GM18508 (cell line): Measurements from ENCODE around the gene LAMA3.

ENCODE experiments used
- ATAC-seq: cut with Tn5 transposase; IDR thresholded peaks from one replicate; pipeline ENCODE4 v1.9.1; 2021; ENCODE audit warnings: moderate number of reproducible peaks; ENCODE audit not compliant: insufficient read depth, unreplicated experiment

Gene LAMA3

DNA sequence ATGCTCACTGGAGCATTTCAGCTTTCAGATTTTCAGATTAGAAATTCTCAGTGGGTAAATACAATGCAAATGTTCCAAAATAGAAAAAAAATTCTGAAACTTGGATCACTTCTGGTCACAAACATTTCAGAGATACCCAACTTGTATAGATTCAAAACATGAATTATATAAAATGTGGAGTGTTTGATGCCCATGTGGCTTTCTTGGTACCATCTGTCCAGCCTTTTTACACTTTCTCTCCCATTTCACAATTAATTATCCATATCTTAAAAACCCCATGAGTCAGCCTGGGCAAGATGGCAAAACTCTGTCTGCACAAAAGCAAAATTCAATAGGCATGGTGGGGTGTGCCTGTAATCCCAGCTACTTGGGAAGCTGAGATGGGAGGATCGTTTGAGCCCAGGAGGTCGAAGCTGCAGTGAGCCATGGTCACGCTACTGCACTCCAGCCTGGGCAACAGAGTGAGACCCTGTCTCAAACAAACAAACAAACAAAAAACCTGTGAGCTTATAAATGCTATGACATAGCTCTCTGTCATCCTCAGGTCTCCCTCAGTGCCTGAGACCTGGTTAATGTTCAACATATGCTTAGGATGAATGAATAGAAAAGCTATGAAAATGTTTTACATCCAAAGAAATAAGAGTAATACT lies 179.0 kb downstream of the LAMA3 start:
- no peak for ATAC-seq

DNA sequence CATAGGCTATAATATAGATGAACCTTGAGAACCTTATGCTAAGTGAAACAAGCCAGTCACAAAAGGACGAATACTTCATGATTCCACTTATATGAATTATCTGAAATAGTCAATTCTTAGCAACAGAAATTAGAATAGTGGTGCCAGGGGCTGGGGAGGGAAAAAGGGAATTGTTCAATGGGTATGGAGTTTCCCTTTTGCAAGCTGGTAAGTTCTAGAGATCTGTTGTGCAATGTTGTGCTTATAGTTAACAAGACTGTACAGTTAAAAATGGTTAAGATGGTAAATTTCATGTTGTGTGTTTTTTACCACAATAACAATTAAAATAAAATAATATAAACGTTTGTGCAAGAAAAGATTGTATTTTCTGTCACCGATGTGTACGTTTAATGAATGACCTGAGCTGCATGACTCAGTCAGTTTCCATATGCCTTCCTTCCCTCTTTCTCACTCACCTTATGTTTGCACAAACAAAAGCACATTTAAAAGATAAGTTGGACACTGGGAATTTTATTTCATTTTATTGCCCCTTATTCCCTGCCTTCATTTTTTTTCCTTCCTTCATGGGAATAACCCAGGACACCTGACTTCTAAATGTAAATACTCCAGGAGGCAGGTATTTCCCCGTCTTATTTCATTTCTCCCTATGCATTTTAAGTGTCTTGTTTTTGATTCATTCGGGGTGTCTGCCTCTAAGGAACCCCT lies 181.6 kb downstream of the LAMA3 start:
- ATAC-seq, result no peak

- no peak for ATAC-seq
Measured at GRCh38 chr18:23871410-23871809, 182.2 kb downstream of the LAMA3 start.

GRCh38 chr18:23872701-23873550 lies 183.7 kb downstream of the LAMA3 start:
- ATAC-seq, result no peak

DNA sequence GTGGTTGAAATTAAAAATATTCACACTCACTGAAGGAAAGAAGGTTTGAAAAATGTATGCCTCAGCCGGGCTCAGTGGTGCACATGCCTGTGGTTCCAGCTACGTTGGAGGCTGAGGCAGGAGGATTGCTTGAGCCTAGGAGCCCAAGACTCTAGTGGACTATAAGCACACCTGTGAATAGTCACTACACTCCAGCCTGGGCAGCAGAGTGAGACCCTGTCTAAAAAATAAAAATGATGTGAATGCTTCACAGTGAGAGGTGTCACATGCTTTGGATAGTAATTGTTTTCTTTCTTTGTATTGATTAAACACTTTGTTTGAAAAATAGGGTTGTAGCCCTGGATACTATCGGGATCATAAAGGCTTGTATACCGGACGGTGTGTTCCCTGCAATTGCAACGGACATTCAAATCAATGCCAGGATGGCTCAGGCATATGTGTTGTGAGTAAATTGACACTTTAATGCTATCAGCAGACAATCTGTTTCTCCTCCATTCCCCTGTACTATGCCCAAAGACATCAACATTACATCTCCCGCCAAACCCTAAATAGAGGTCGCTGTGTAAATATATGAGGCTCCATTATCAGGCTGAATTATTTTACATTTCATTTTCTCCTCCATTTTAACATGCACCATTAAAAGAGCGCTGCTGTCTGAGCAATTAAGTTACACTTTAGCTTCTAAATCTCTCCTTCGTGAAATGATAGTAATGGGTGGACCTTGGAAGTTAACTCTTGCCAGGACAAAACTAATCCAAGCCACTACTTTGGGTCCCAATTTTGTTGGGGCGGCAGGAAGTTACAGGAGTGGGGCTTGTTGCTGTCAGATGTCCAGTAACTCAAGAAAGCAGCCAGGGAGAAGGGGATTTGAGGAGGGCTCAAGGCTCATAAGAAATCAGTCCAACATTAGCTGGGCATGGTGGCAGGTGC lies 187.0 kb downstream of the LAMA3 start:
- no peak for ATAC-seq

DNA sequence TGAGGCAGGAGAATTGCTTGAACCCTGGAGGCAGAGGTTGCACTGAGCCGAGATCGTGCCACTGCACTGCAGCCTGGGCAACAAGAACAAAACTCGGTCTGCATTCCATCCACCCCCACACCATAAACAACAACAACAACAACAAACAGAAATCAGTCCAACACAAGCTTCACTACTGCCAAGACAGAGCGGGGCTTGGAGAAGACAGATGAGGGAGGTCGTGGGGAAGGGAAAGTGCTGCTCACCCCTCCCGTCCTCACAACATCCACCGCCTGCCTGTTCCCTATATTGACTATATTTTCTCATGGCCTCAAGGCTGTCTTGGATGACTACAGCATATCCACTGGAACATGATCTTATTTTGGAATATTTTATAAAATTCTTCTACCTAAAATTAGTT lies 187.7 kb downstream of the LAMA3 start:
- no peak for ATAC-seq

DNA sequence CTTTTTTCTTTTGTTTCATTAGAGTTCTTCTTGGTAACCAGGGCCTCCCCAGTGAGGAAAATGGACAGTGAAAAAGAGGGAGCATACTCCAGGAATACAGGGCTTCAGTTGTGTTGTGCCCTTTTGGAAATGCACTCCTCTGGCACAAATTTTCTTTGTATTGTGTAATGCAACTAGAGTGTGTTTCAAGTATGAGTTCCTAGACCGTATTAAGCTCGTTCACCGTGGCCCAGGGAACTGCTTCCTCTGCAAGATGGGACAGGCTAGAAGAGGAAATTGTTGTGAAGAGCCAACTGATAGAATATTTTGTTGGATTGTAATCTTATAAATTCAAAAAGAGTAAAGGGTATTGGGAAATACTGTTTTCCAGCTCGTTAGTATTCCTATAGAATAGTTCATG lies 188.1 kb downstream of the LAMA3 start:
- ATAC-seq, result no peak

DNA sequence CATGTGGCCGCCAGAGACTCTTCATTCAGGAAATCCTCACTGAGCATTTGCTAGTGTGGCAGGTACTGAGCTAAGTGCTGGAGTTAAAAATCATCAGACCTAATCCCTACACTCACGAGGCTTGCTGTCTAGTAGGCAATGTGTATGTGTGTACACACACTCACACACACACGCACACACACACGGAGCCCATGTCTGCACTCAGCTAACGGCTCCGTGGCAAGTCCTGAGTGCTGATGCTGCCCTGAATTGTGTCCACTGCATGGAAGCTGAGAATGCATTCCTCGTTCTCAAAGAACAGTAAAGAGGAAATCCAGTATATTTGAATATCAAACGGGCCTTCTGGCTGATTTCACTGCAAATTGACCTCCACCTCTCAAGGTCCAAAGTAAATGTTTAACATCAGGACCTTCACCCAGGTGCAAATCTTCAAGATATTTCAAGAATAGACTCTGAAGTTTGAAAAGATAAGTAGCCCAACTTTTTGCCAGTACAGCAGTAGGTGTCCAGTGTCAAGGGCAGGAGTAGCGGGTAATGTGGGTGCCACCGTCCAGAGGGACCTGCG lies 189.2 kb downstream of the LAMA3 start:
- ATAC-seq, result no peak

GRCh38 chr18:23879126-23879525 lies 189.9 kb downstream of the LAMA3 start:
- no peak for ATAC-seq

DNA sequence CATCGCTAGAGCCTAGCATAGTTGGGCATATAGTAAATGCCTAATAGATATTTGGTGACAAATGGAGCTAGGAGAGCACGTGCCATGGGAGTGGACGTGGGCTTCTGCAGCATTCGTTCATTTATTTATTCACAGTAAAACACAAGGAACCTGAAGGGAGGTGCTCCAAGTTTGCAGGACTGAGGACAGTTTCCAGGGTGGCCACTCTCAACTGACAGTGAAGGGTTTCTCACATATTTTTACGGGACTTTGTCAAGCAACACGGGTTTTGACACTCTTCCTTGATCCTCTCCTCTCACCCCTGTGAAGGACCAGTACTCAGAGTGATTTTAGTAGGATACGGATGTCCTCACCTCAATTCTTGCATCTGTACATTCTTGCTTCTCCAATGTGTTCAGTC lies 190.3 kb downstream of the LAMA3 start:
- ATAC-seq, result no peak

- no peak for ATAC-seq
Measured at GRCh38 chr18:23879966-23880565, 190.8 kb downstream of the LAMA3 start.

- no peak for ATAC-seq
Measured at GRCh38 chr18:23880931-23881617, 191.8 kb downstream of the LAMA3 start.

DNA sequence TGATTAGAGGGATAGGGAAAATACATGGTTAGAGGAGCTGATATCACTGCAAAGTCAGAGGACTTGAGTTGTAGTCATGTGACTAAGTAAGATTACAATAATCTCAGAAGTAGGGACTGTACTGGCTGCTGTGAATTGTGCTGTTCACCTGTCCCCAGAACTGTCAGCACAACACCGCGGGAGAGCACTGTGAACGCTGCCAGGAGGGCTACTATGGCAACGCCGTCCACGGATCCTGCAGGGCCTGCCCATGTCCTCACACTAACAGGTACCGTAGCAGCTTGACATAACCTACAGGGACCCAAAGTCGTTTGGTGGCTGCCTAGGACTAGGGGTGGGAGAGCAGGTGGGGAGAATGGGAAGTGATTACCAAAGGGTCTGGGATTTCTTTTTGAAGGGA lies 192.5 kb downstream of the LAMA3 start:
- no peak for ATAC-seq

DNA sequence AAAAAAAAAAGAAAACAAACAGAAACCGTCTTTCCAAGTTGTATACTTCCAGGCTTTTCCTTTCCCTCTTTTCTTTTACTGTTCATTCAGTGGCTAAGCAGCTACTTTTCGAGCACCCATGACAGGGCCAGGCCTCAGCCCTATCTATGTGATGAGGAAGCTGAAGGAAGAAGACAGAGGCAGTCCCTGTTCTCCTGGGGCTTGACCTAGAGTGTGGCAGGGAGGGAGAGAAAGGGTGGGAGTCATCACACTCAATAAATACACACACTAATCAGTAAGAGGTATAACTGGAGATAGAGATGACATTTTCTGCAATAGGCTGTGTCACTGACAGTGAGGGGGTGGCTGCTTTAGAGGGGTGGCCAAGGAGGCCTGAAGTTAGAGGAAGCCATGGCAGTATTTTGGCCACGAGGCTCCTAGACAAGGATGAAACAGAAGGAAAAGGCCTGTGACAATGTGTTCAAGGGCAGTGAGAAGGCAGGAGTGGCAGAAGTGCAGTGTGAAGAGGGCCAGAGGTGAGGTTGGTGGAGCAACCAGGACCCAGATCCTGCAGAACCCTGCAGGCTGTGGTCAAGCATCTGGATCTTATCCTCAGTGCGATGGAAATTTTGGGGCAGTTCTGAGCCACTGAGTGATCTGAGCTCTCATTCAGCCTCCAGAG lies 193.5 kb downstream of the LAMA3 start:
- ATAC-seq, result no peak

DNA sequence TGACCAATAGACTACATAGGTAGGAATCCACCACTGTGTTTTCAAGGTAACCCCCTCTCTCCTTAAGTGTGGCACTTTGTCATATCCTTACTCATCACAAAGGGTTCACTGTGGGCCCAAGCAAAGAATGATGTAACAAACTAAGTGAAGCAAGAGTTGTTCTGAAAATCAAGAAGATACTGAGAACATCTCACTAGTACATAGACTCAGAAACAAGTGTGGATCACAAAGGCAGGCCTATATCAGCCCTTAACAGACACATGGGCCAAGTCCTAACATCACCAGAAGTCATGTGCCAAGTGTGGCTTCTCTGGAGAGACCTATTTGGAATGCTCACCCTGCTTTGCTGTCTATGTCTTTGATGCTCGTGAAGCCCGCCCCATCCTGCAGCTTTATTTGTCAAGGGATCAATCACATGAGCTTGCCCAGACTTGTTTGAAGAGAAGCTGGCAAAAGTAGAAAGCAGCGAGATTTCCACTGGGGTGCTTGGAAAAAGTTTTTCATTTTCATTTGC lies 194.1 kb downstream of the LAMA3 start:
- no peak for ATAC-seq

- ATAC-seq, result no peak
Measured at GRCh38 chr18:23884681-23885375, 195.6 kb downstream of the LAMA3 start.

- no peak for ATAC-seq
Measured at GRCh38 chr18:23885750-23886149, 196.5 kb downstream of the LAMA3 start.

DNA sequence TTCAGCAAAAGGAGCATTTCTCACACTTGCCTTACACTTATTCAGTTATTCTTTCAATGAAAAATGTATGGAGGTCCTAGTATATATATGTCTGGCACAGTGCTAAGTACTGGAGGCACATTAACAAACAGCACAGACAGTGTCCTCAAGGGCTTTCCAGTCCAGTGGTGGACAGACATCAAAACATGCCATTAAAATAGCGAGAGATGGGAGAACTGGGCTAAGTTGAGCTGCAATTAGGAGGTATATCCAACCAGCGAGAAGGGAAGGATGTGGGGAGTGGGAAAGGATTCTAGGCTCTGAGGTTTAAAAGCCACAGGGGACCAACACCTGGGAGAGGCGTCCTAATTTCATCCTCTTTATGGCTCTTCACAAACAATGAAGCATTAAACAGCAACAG lies 197.8 kb downstream of the LAMA3 start:
- ATAC-seq, result no peak
